ENCODE measurements around the gene GCN1. TPM values are rescaled to one million over a fixed set of nuclear protein-coding genes. Genes with fewer than 3 reads are reported as not detected.
"Not testable (repeated sequence)": the region's sequence is repeated elsewhere in the genome, so short reads cannot be mapped to it uniquely, and the experiment has no call there.

GCN1 gene
- total and polyA plus RNA-seq, 7 experiments from 2014 or later, result 20.3 to 142 (median 122) TPM

DNA sequence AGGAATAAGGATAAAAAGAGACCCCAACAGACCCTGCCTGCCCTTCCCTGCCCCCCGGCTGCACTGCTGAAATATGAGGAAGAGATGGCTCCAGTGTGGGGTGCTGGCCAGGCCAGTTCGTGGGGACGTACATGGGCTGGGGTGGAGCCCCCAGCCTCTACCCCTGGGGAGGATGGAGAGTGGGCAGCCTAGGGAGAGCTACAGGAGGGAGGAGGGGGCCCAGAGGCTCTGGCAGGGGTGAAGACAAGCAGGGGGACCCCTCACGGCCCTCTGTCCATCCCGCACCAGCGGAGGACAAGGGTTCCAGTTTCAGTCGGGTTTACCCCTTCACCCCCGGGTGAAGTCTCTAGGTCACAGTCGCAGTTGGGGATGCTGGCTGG lies 17.4 kb upstream of the GCN1 start:
- Mint-ChIP-seq H3K27me3 (no peaks in the 10 kb centered on the region), H3K4me1 (peaks cover 0 to 3% (median 0%) of the 10 kb centered on the region in 7 donors), H3K27ac (peak overlapping the region in 3 of 9 donors; percentile 48 to 70 (median 57)), H3K4me3 (no peak overlapping the region), H3K36me3 (peaks cover 0 to 34% (median 10%) of the 10 kb centered on the region in 5 donors), H3K9me3 (no peaks in the 10 kb centered on the region)
- intact Hi-C loops (cut with micrococcal nuclease), result no loop called here
- no peaks in the 10 kb centered on the region for H3K27me3 ChIP-seq (ENCODE audit: control insufficient read depth in 2 of 2, insufficient read depth in 2 of 2, low read length in 2 of 2)
- no peak overlapping the region for H3K4me3 ChIP-seq (ENCODE audit: low read length)
- DNase-seq (no peak), ATAC-seq (no peak)
- ChIA-PET CTCF (interaction anchor here (0.9 kb wide), 1 partner anchor 113 kb away, joined by 6 read pairs; no protein-coding TSS in a partner anchor), POLR2A (interaction anchor here (1.0 to 1.4 kb wide), 3 partner anchors 10 to 16 kb away, joined by 3 to 6 read pairs (median 3); partner anchors contain the start of gene RPLP0)
- peaks cover 9 to 79% (median 19%) of the 10 kb centered on the region in 3 experiments for H3K36me3 ChIP-seq (ENCODE audit: control insufficient read depth in 2 of 3, insufficient read depth in 3 of 3, low read length in 3 of 3)
- H3K4me1 ChIP-seq (ENCODE audit: control insufficient read depth in 2 of 2, insufficient read depth in 2 of 2, low read length in 2 of 2), result no peaks in the 10 kb centered on the region
- no peaks in the 10 kb centered on the region for H3K9me3 ChIP-seq (ENCODE audit: control insufficient read depth in 2 of 3, low read length in 3 of 3)
- no peak overlapping the region for H3K27ac ChIP-seq (ENCODE audit: low read depth, low read length)

DNA sequence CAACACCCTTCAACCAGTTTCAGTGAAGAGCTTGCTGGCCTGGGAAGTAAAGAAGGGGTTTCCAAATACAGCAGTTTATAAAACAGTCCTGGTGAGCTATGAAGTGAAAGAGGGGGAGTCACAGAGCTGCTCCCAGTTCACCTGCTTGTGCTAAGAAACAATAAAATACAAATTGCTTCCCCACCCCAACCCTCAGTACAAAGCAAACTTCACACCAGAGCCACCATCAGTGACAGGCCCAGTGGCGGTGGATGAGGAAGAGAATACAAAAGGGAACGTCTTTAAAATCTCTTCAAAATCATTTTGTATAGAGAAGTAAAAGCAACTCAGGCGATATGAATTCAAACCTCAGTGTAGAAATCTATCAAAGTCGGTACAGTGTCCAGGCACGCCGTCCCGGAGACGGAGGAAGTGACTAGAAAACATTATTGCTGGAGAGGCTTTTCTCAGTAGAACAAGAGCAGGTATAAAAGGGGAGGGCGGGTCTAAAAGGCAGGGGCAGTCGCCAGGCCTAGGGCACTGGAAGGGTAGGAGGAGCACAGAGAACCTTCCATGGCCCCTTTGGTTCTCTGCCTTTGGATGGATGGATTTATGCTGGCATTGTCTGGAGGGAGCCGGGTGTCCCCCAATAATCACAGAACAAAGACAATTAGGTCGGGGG lies 16.9 kb upstream of the GCN1 start:
- Histone ChIP-seq H3K4me3 (ENCODE audit: low read length) (no peak overlapping the region), H3K9me3 (ENCODE audit: control insufficient read depth in 2 of 3, low read length in 3 of 3) (no peaks in the 10 kb centered on the region), H3K27me3 (ENCODE audit: control insufficient read depth in 2 of 2, insufficient read depth in 2 of 2, low read length in 2 of 2) (no peaks in the 10 kb centered on the region), H3K36me3 (ENCODE audit: control insufficient read depth in 2 of 3, insufficient read depth in 3 of 3, low read length in 3 of 3) (peaks cover 9 to 73% (median 19%) of the 10 kb centered on the region in 3 experiments), H3K4me1 (ENCODE audit: control insufficient read depth in 2 of 2, insufficient read depth in 2 of 2, low read length in 2 of 2) (no peaks in the 10 kb centered on the region), H3K27ac (ENCODE audit: low read depth, low read length) (no peak overlapping the region)
- Mint-ChIP-seq H3K36me3 (peaks cover 0 to 34% (median 10%) of the 10 kb centered on the region in 5 donors), H3K27ac (peak overlapping the region in 4 of 9 donors; percentile 12 to 70 (median 48)), H3K4me3 (no peak overlapping the region), H3K4me1 (peaks cover 0 to 3% (median 0%) of the 10 kb centered on the region in 7 donors), H3K27me3 (no peaks in the 10 kb centered on the region), H3K9me3 (no peaks in the 10 kb centered on the region)
- intact Hi-C loops (cut with micrococcal nuclease), result no loop called here
- ChIA-PET POLR2A (interaction anchor here (0.6 to 2.7 kb wide), 4 partner anchors 9 to 257 kb away, joined by 3 to 8 read pairs (median 4); partner anchors contain the start of gene RPLP0), CTCF (interaction anchor here (0.6 to 1.1 kb wide), 3 partner anchors 17 to 333 kb away, joined by 3 to 5 read pairs (median 3); partner anchors contain the start of gene PXN)
- ATAC-seq (no peak), DNase-seq (no peak)

- H3K27me3 ChIP-seq (ENCODE audit: control insufficient read depth in 2 of 2, insufficient read depth in 2 of 2, low read length in 2 of 2), result no peaks in the 10 kb centered on the region
- ChIA-PET POLR2A (interaction anchor here (1.0 to 2.7 kb wide), 3 partner anchors 9 to 81 kb away, joined by 3 to 8 read pairs (median 3); partner anchors contain the start of gene RPLP0), CTCF (interaction anchor here (1.1 kb wide), 1 partner anchor 55 kb away, joined by 3 read pairs; the partner anchor contains the start of gene PXN)
- H3K36me3 Mint-ChIP-seq, result peaks cover 0 to 32% (median 9%) of the 10 kb centered on the region in 5 donors
- H3K4me1 Mint-ChIP-seq, result peaks cover 0 to 2% (median 0%) of the 10 kb centered on the region in 7 donors
- peaks cover 9 to 58% (median 19%) of the 10 kb centered on the region in 3 experiments for H3K36me3 ChIP-seq (ENCODE audit: control insufficient read depth in 2 of 3, insufficient read depth in 3 of 3, low read length in 3 of 3)
- no peaks in the 10 kb centered on the region for H3K27me3 Mint-ChIP-seq
- peak overlapping the region in 1 of 9 donors; percentile 75 for H3K27ac Mint-ChIP-seq
- H3K9me3 Mint-ChIP-seq, result no peaks in the 10 kb centered on the region
- no peak overlapping the region for H3K4me3 ChIP-seq (ENCODE audit: low read length)
- no peaks in the 10 kb centered on the region for H3K9me3 ChIP-seq (ENCODE audit: control insufficient read depth in 2 of 3, low read length in 3 of 3)
- H3K4me3 Mint-ChIP-seq, result no peak overlapping the region
- no peak for DNase-seq
- intact Hi-C loops (cut with micrococcal nuclease), result no loop called here
- no peak overlapping the region for H3K27ac ChIP-seq (ENCODE audit: low read depth, low read length)
- no peaks in the 10 kb centered on the region for H3K4me1 ChIP-seq (ENCODE audit: control insufficient read depth in 2 of 2, insufficient read depth in 2 of 2, low read length in 2 of 2)
- peak; percentile 23 for ATAC-seq
These were observed 15.3 kb upstream of the GCN1 start for GRCh38 chr12:120209851-120210250.

DNA sequence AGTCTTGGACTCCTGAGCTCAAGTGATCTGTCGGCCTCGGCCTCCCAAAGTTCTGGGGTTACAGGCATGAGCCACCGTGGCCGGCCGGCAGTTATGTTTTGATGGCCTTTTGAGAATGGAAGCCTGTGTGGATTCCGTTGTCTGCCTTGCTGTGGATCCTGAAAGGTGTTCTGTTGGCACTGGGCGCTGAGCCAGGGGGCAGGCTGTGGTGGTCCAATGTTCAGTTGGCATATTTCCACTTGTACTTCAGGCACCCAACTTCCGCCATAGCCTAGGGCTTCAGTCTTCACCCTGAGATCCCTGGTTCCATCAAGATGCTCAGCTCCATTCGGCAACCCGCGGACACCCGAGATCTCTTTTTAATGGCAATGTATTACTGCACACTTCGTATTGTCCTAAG lies 12.7 kb upstream of the GCN1 start:
- ATAC-seq (no peak), DNase-seq (no peak)
- no peak overlapping the region for H3K4me3 Mint-ChIP-seq
- no peaks in the 10 kb centered on the region for H3K9me3 Mint-ChIP-seq
- Histone ChIP-seq H3K4me3 (ENCODE audit: low read length) (no peak overlapping the region), H3K4me1 (ENCODE audit: control insufficient read depth in 2 of 2, insufficient read depth in 2 of 2, low read length in 2 of 2) (peaks cover 0 to 1% of the 10 kb centered on the region in 2 donors), H3K9me3 (ENCODE audit: control insufficient read depth in 2 of 3, low read length in 3 of 3) (no peaks in the 10 kb centered on the region), H3K27ac (ENCODE audit: low read depth, low read length) (no peak overlapping the region), H3K27me3 (ENCODE audit: control insufficient read depth in 2 of 2, insufficient read depth in 2 of 2, low read length in 2 of 2) (no peaks in the 10 kb centered on the region), H3K36me3 (ENCODE audit: control insufficient read depth in 2 of 3, insufficient read depth in 3 of 3, low read length in 3 of 3) (peaks cover 0 to 32% (median 14%) of the 10 kb centered on the region in 3 experiments)
- intact Hi-C loops (cut with micrococcal nuclease), result no loop called here
- H3K36me3 Mint-ChIP-seq, result peaks cover 0 to 19% (median 9%) of the 10 kb centered on the region in 5 donors
- CTCF ChIA-PET, result no interaction called here
- POLR2A ChIA-PET, result interaction anchor here (0.6 kb wide), 1 partner anchor 696 kb away, joined by 3 read pairs; no protein-coding TSS in a partner anchor
- H3K4me1 Mint-ChIP-seq, result peaks cover 2 to 5% (median 3%) of the 10 kb centered on the region in 7 donors
- no peak overlapping the region for H3K27ac Mint-ChIP-seq
- H3K27me3 Mint-ChIP-seq, result no peaks in the 10 kb centered on the region

GRCh38 chr12:120206781-120207180 lies 12.3 kb upstream of the GCN1 start:
- H3K4me3 Mint-ChIP-seq; H3K27me3 ChIP-seq (ENCODE audit: control insufficient read depth in 2 of 2, insufficient read depth in 2 of 2, low read length in 2 of 2); H3K27me3 Mint-ChIP-seq; H3K4me1 Mint-ChIP-seq; H3K9me3 ChIP-seq (ENCODE audit: control insufficient read depth in 2 of 3, low read length in 3 of 3); intact Hi-C loops (cut with micrococcal nuclease); H3K4me1 ChIP-seq (ENCODE audit: control insufficient read depth in 2 of 2, insufficient read depth in 2 of 2, low read length in 2 of 2); H3K4me3 ChIP-seq (ENCODE audit: low read length); H3K9me3 Mint-ChIP-seq; H3K27ac ChIP-seq (ENCODE audit: low read depth, low read length); ATAC-seq; POLR2A ChIA-PET; DNase-seq: not testable (repeated sequence)
- Mint-ChIP-seq H3K36me3 (peaks cover 0 to 16% (median 9%) of the 10 kb centered on the region in 5 donors), H3K27ac (peak overlapping the region in 3 of 9 donors; percentile 0 to 51 (median 9))
- peaks cover 0 to 28% (median 10%) of the 10 kb centered on the region in 3 experiments for H3K36me3 ChIP-seq (ENCODE audit: control insufficient read depth in 2 of 3, insufficient read depth in 3 of 3, low read length in 3 of 3)
- CTCF ChIA-PET, result interaction anchor here (0.8 kb wide), 1 partner anchor 22 kb away, joined by 3 read pairs; no protein-coding TSS in a partner anchor

DNA sequence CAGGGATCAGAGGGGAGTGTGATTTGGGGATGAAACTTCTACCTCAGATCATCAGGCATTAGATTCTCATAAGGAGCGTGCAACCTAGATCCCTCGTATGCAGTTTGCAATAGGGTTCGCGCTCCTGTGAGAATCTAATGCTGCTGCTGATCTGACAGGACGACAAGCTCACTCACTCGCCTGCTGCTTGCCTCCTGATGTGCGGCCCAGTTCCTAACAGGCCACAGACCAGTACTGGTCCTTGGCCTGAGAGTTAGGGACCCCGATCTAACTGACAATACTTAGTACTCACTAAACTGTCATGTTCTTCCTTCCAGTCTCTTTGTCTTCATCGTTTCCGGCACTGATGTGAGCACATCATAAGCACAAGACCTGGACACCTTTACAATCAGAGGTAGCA lies 11.7 kb upstream of the GCN1 start:
- Histone ChIP-seq H3K4me3 (ENCODE audit: low read length) (no peak overlapping the region), H3K9me3 (ENCODE audit: control insufficient read depth in 2 of 3, low read length in 3 of 3) (no peaks in the 10 kb centered on the region), H3K27ac (ENCODE audit: low read depth, low read length) (no peak overlapping the region), H3K36me3 (ENCODE audit: control insufficient read depth in 2 of 3, insufficient read depth in 3 of 3, low read length in 3 of 3) (peaks cover 0 to 22% (median 4%) of the 10 kb centered on the region in 3 experiments), H3K4me1 (ENCODE audit: control insufficient read depth in 2 of 2, insufficient read depth in 2 of 2, low read length in 2 of 2) (peaks cover 0 to 4% of the 10 kb centered on the region in 2 donors), H3K27me3 (ENCODE audit: control insufficient read depth in 2 of 2, insufficient read depth in 2 of 2, low read length in 2 of 2) (no peaks in the 10 kb centered on the region)
- peaks cover 0 to under 1% (median 0%) of the 10 kb centered on the region in 11 donors for H3K9me3 Mint-ChIP-seq
- peaks cover 0 to 10% (median 4%) of the 10 kb centered on the region in 5 donors for H3K36me3 Mint-ChIP-seq
- CTCF ChIA-PET, result interaction anchor here (0.8 kb wide), 1 partner anchor 22 kb away, joined by 3 read pairs; no protein-coding TSS in a partner anchor
- intact Hi-C loops (cut with micrococcal nuclease), result no loop called here
- no peak overlapping the region for H3K4me3 Mint-ChIP-seq
- H3K27ac Mint-ChIP-seq, result peak overlapping the region in 6 of 9 donors; percentile 0 to 51 (median 16)
- H3K4me1 Mint-ChIP-seq, result peaks cover 4 to 12% (median 8%) of the 10 kb centered on the region in 7 donors
- DNase-seq, result no peak
- POLR2A ChIA-PET, result interaction anchor here (0.7 kb wide), 1 partner anchor 85 kb away, joined by 3 read pairs; no protein-coding TSS in a partner anchor
- H3K27me3 Mint-ChIP-seq, result no peaks in the 10 kb centered on the region
- no peak for ATAC-seq
